HepG2 (cell line): ENCODE data around the gene GGCT. TPM values are rescaled to one million over a fixed set of nuclear protein-coding genes. Genes with fewer than 3 reads are reported as not detected.

Experiments
- ELK4 ChIP-seq: sonication (generic); formaldehyde crosslinking; IDR thresholded peaks from 2 replicates; pipeline ENCODE4 v1.9.0; 2021; ENCODE audit warnings: missing genetic modification reagents, borderline replicate concordance
- FLYWCH1 ChIP-seq: sonication (generic); formaldehyde crosslinking; IDR thresholded peaks from 2 replicates; pipeline ENCODE4 v1.8.1; 2023; ENCODE audit warnings: mild to moderate bottlenecking, missing genetic modification reagents
- HNF1A ChIP-seq, 2 experiments: sonication (generic) in 1 of 2; formaldehyde crosslinking in 1 of 2; IDR thresholded peaks; 2 replicates each; pipeline versions ENCODE4 v1.4.0 to v1.6.1; 2016 to 2020; ENCODE audit warnings: borderline replicate concordance in 1 of 2, low read depth in 1 of 2, mild to moderate bottlenecking in 1 of 2, missing genetic modification reagents in 1 of 2
- HNF4A ChIP-seq: sonication (generic); formaldehyde crosslinking; IDR thresholded peaks from 2 replicates; pipeline ENCODE4 v1.4.0; 2020; ENCODE audit warnings: missing genetic modification reagents
- KMT2B ChIP-seq: IDR thresholded peaks from 2 replicates; pipeline ENCODE4 v1.6.1; 2016; ENCODE audit warnings: missing genetic modification reagents, missing compliant biosample characterization
- MTF2 ChIP-seq: sonication (generic); formaldehyde crosslinking; IDR thresholded peaks from 2 replicates; pipeline ENCODE4 v1.5.0; 2020; ENCODE audit warnings: missing genetic modification reagents, borderline replicate concordance
- MYC ChIP-seq: sonication (generic); formaldehyde crosslinking; IDR thresholded peaks from 2 replicates; pipeline ENCODE4 v1.9.0; 2021; ENCODE audit warnings: missing genetic modification reagents, borderline replicate concordance
- NR3C1 ChIP-seq: sonication (generic); formaldehyde crosslinking; IDR thresholded peaks from 2 replicates; pipeline ENCODE4 v1.4.0; 2020; ENCODE audit warnings: missing genetic modification reagents
- TBL1XR1 ChIP-seq: fragments of 150-350 bp; IDR thresholded peaks from 2 replicates; pipeline ENCODE4 v1.6.1; 2014; ENCODE audit warnings: borderline replicate concordance, low read length; ENCODE audit not compliant: partially characterized antibody
- ZNF407 ChIP-seq: sonication (generic); formaldehyde crosslinking; IDR thresholded peaks from one replicate; pipeline ENCODE4 v1.5.1; 2020; ENCODE audit warnings: mild to moderate bottlenecking, missing genetic modification reagents; ENCODE audit errors: not compliant biosample characterization
- ZNF713 ChIP-seq: sonication (generic); formaldehyde crosslinking; IDR thresholded peaks from 2 replicates; pipeline ENCODE4 v1.4.0; 2020; ENCODE audit warnings: mild to moderate bottlenecking, missing genetic modification reagents
- ZNF749 ChIP-seq: sonication (generic); formaldehyde crosslinking; IDR thresholded peaks from 2 replicates; pipeline ENCODE4 v1.8.0; 2022; ENCODE audit warnings: mild to moderate bottlenecking, missing genetic modification reagents, moderate library complexity, borderline replicate concordance
- ZNF776 ChIP-seq: sonication (generic); formaldehyde crosslinking; IDR thresholded peaks from 2 replicates; pipeline ENCODE4 v1.4.0; 2020; ENCODE audit warnings: mild to moderate bottlenecking, missing genetic modification reagents
- polyA plus RNA-seq, 8 experiments: library from polyadenylated mRNA; depleted of rRNA in 3 of 8; stranded (reverse) in 7 of 8; unstranded in 1 of 8; fragments of >200 nt; fragmentation: Illumina TruSeq in 4 of 8; extraction: Trizol in 4 of 8; gene quantifications; 2 replicates each; pipeline versions ENCODE4 v1.2.1 to v1.2.3, GENCODE V29; 2011 to 2016; ENCODE audit warnings: low read depth in 4 of 8, missing spikeins in 1 of 8, mixed read lengths in 1 of 8; ENCODE audit not compliant: insufficient read depth in 1 of 8
- total RNA-seq, 5 experiments: library from RNA; depleted of rRNA; stranded (reverse); fragments of >200 nt; fragmentation: Illumina TruSeq; extraction: Trizol; gene quantifications; 2 replicates each; pipeline ENCODE4 v1.2.3, GENCODE V29; 2016; ENCODE audit warnings: low read depth in 1 of 5

Gene GGCT
- total and polyA plus RNA-seq, 2 of the 13 experiments (the other 11 are each of a cell fraction or from before 2014, with no cell fraction given), result 19.5 to 78.3 TPM

- TF ChIP-seq ZNF407 (CRISPR knock-in tag), result peak; percentile 74
- TF ChIP-seq ELK4, result no peak
- no peak for TF ChIP-seq NR3C1 (CRISPR knock-in tag)
- no peak for TF ChIP-seq FLYWCH1 (CRISPR knock-in tag)
- TF ChIP-seq HNF1A (IDR thresholded peaks at IDR 0.05; ENCODE audit: low read depth), result no peak
- TF ChIP-seq HNF1A (CRISPR knock-in tag; IDR thresholded peaks at IDR 0.05; ENCODE audit: borderline replicate concordance), result peak; percentile 50; the same call in 1 of the 2 replicates
- TF ChIP-seq ZNF776 (CRISPR knock-in tag), result no peak
- no peak for TF ChIP-seq TBL1XR1
- TF ChIP-seq ZNF749 (CRISPR knock-in tag), result no peak
- TF ChIP-seq MTF2 (CRISPR knock-in tag), result no peak
- no peak for TF ChIP-seq HNF4A
- peak; percentile 67 for TF ChIP-seq MYC (CRISPR knock-in tag)
- no peak for TF ChIP-seq ZNF713 (CRISPR knock-in tag)
- TF ChIP-seq KMT2B (CRISPR knock-in tag), result peak; percentile 71
Observed at GRCh38 chr7:30478349-30479201, 26.1 kb downstream of the GGCT start, which contains the start of gene NOD1 (continued).
